ENCODE data around the gene PLAAT3.
"Not testable (repeated sequence)": the region's sequence is repeated elsewhere in the genome, so short reads cannot be mapped to it uniquely, and the experiment has no call there.

PLAAT3 gene

GRCh38 chr11:63595296-63595695 lies 18.9 kb downstream of the PLAAT3 start:
- H3K4me3 ChIP-seq (replicated peaks; ENCODE audit: low read depth, low read length): no peak overlapping the region
- DNase-seq (ENCODE audit: extremely low read depth, low read depth): no peak
- no peak for TF ChIP-seq CTCF (IDR thresholded peaks at IDR 0.05; ENCODE audit: low read depth, low read length, missing control alignments)

GRCh38 chr11:63592975-63593395 lies 21.2 kb downstream of the PLAAT3 start:
- H3K4me3 ChIP-seq (replicated peaks; ENCODE audit: low read depth, low read length): no peak overlapping the region
- no peak for DNase-seq (ENCODE audit: extremely low read depth, low read depth)
- TF ChIP-seq CTCF (IDR thresholded peaks at IDR 0.05; ENCODE audit: low read depth, low read length, missing control alignments): peak; percentile 59

- DNase-seq (ENCODE audit: extremely low read depth, low read depth): no peak
- no peak overlapping the region for H3K4me3 ChIP-seq (replicated peaks; ENCODE audit: low read depth, low read length)
- TF ChIP-seq CTCF (IDR thresholded peaks at IDR 0.05; ENCODE audit: low read depth, low read length, missing control alignments): no peak
Measured at GRCh38 chr11:63590024-63590788, 24.0 kb downstream of the PLAAT3 start.

- no peak for TF ChIP-seq CTCF (IDR thresholded peaks at IDR 0.05; ENCODE audit: low read depth, low read length, missing control alignments)
- DNase-seq (ENCODE audit: extremely low read depth, low read depth): no peak
- H3K4me3 ChIP-seq (replicated peaks; ENCODE audit: low read depth, low read length): no peak overlapping the region
Measured at GRCh38 chr11:63589000-63589399, 25.2 kb downstream of the PLAAT3 start.

GRCh38 chr11:63586451-63587166 lies 27.6 kb downstream of the PLAAT3 start:
- no peak overlapping the region for H3K4me3 ChIP-seq (replicated peaks; ENCODE audit: low read depth, low read length)
- no peak for DNase-seq (ENCODE audit: extremely low read depth, low read depth)
- no peak for TF ChIP-seq CTCF (IDR thresholded peaks at IDR 0.05; ENCODE audit: low read depth, low read length, missing control alignments)

GRCh38 chr11:63583357-63583677 lies 30.9 kb downstream of the PLAAT3 start:
- no peak overlapping the region for H3K4me3 ChIP-seq (replicated peaks; ENCODE audit: low read depth, low read length)
- no peak for DNase-seq (ENCODE audit: extremely low read depth, low read depth)
- TF ChIP-seq CTCF (IDR thresholded peaks at IDR 0.05; ENCODE audit: low read depth, low read length, missing control alignments): no peak

- not testable (repeated sequence) for H3K4me3 ChIP-seq (replicated peaks; ENCODE audit: low read depth, low read length); DNase-seq (ENCODE audit: extremely low read depth, low read depth)
Measured at GRCh38 chr11:63581224-63581623, 33.0 kb downstream of the PLAAT3 start.

GRCh38 chr11:63578882-63579281 lies 35.4 kb downstream of the PLAAT3 start:
- not testable (repeated sequence) for DNase-seq (ENCODE audit: extremely low read depth, low read depth); H3K4me3 ChIP-seq (replicated peaks; ENCODE audit: low read depth, low read length)

Measured in HFF-Myc (cell line).